GM04504 (cell line): ENCODE data around the gene EIF4G2.

Source experiments
- DNase-seq: peaks from one replicate; pipeline ENCODE4 v3.0.0-alpha.2; 2012; ENCODE audit warnings: low read depth

The EIF4G2 gene

GRCh38 chr11:10808235-10808552 is 532 bp downstream of the EIF4G2 start:
- no peak for DNase-seq

GRCh38 chr11:10807493-10808234 is 1.1 kb downstream of the EIF4G2 start:
- peak; percentile 18 for DNase-seq

GRCh38 chr11:10806206-10806605 is 2.5 kb downstream of the EIF4G2 start:
- no peak for DNase-seq

- DNase-seq: no peak
These were observed 3.0 kb downstream of the EIF4G2 start for GRCh38 chr11:10805741-10806140.

GRCh38 chr11:10803676-10804075 is 5.0 kb downstream of the EIF4G2 start:
- DNase-seq: no peak

GRCh38 chr11:10800292-10800691 is 8.4 kb downstream of the EIF4G2 start:
- DNase-seq: no peak

- no peak for DNase-seq
These were observed 10.3 kb downstream of the EIF4G2 start for GRCh38 chr11:10798330-10798928.

GRCh38 chr11:10797531-10797930 is 11.2 kb downstream of the EIF4G2 start:
- DNase-seq: no peak

GRCh38 chr11:10797001-10797400 is 11.7 kb downstream of the EIF4G2 start:
- DNase-seq: no peak

- DNase-seq: no peak
These were observed 12.5 kb downstream of the EIF4G2 start for GRCh38 chr11:10796191-10796590.

GRCh38 chr11:10793470-10794255 is 15.1 kb downstream of the EIF4G2 start:
- DNase-seq: no peak

GRCh38 chr11:10792385-10793068 is 16.2 kb downstream of the EIF4G2 start:
- DNase-seq: peak; percentile 40

- DNase-seq: no peak
These were observed 22.3 kb downstream of the EIF4G2 start for GRCh38 chr11:10786451-10786850.

GRCh38 chr11:10785146-10785474 is 23.6 kb downstream of the EIF4G2 start:
- no peak for DNase-seq

GRCh38 chr11:10784232-10785145 is 24.2 kb downstream of the EIF4G2 start:
- DNase-seq: no peak

GRCh38 chr11:10780040-10780439 is 28.7 kb downstream of the EIF4G2 start:
- no peak for DNase-seq

- DNase-seq: peak; percentile 24
These were observed 29.6 kb downstream of the EIF4G2 start for GRCh38 chr11:10779086-10779485.

- peak; percentile 92 for DNase-seq
These were observed 30.3 kb downstream of the EIF4G2 start for GRCh38 chr11:10778217-10778970.

GRCh38 chr11:10777806-10778205 is 30.9 kb downstream of the EIF4G2 start:
- no peak for DNase-seq

GRCh38 chr11:10777393-10777793 is 31.3 kb downstream of the EIF4G2 start:
- no peak for DNase-seq

- no peak for DNase-seq
These were observed 33.9 kb downstream of the EIF4G2 start for GRCh38 chr11:10774811-10775210.
